OCI-LY3 (cell line): Measurements from ENCODE around the gene CD248.

Source experiments
- CTCF ChIP-seq: fragments of 200-600, 300-600 bp; sonication (generic); IDR thresholded peaks from 2 replicates; pipeline ENCODE4 v1.5.1; 2014; ENCODE audit warnings: antibody characterized with exemption, low read length, low read depth
- EZH2phosphoT487 ChIP-seq: fragments of 200-600 bp; shearing (Covaris generic); IDR thresholded peaks from 2 replicates; pipeline ENCODE4 v1.6.1; 2018; ENCODE audit warnings: antibody characterized with exemption, mixed run types, low read depth

GRCh38 chr11:66322732-66323427 is 6.0 kb upstream of the CD248 start:
- TF ChIP-seq EZH2phosphoT487 (no peak), CTCF (no peak)
